HUES64 (cell line): ENCODE results near the gene CASZ1.

Source experiments
- H3K27ac ChIP-seq: 2 replicates; pipeline ENCODE4 v1.7.0; 2013; ENCODE audit warnings: low read depth, low read length, inconsistent platforms
- H3K27me3 ChIP-seq: 2 replicates; pipeline ENCODE4 v1.6.1; 2013; ENCODE audit warnings: mild to moderate bottlenecking, low read length; ENCODE audit not compliant: insufficient read depth
- H3K36me3 ChIP-seq: 2 replicates; pipeline ENCODE4 v1.6.1; 2013; ENCODE audit warnings: mild to moderate bottlenecking, low read length; ENCODE audit not compliant: insufficient read depth
- H3K4me1 ChIP-seq: 2 replicates; pipeline ENCODE4 v1.6.1; 2013; ENCODE audit warnings: mild to moderate bottlenecking, low read length, moderate library complexity; ENCODE audit not compliant: insufficient read depth
- H3K4me3 ChIP-seq: 2 replicates; pipeline ENCODE4 v1.5.1; 2013; ENCODE audit warnings: mild to moderate bottlenecking, low read length, moderate library complexity
- H3K9ac ChIP-seq: 2 replicates; pipeline ENCODE4 v1.6.1; 2013; ENCODE audit warnings: mild to moderate bottlenecking, low read depth, low read length
- H3K9me3 ChIP-seq: 2 replicates; pipeline ENCODE4 v1.6.1; 2013; ENCODE audit warnings: low read depth, low read length; ENCODE audit not compliant: insufficient read depth
- WGBS: fragments of 150-250, 120-280 bp; methylation state at CpG from one replicate; pipeline ENCODE4 v1.1.7; 2013; ENCODE audit warnings: missing lambda C conversion rate; 5-methylcytosine and 5-hydroxymethylcytosine counted together

The CASZ1 gene

DNA sequence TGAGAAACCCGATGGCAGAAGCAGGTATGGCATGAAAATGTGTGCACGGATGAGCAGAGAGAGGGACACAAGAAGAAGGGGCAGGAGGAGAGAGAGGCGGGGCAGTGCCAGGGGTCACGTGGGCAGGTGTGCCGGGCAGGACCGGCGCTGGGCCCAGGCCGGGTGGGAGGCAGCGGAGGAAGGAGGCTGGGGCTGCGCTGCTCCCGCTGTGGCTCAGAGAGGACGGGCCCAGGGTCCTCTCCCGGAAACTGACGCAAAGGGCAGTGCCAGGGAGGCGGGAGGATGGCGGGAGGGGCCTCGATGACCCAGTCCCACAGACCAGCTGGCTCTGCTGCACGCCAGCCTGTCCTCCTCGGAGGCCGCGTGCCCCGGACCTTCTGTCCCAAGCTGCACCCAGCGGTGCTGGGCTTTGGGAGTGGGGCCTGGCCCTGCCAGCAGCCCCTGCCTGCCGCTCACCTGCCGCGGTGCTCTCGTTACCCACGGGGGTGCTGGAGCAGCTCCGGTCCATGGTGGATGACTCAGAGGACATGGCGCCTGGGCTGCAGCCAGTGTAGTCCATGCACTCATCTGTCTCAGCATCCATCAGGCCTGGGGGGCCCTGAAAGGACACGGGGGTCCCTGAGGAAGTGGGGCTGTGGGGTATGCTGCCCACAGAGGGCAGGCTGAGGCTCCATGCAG is 153.9 kb downstream of the CASZ1 start:
- Histone ChIP-seq H3K4me1 (no peaks in the 10 kb centered on the region), H3K9me3 (no peaks in the 10 kb centered on the region), H3K27ac (no peak overlapping the region), H3K36me3 (no peaks in the 10 kb centered on the region), H3K27me3 (peaks cover 32% of the 10 kb centered on the region), H3K9ac (no peak overlapping the region), H3K4me3 (no peak overlapping the region)
- WGBS, result 89% methylated on average over 31 of the region's 31 CpGs

GRCh38 chr1:10641976-10642375 is 154.5 kb downstream of the CASZ1 start:
- Histone ChIP-seq H3K4me3 (no peak overlapping the region), H3K27ac (no peak overlapping the region), H3K9ac (no peak overlapping the region), H3K9me3 (no peaks in the 10 kb centered on the region), H3K36me3 (no peaks in the 10 kb centered on the region), H3K4me1 (no peaks in the 10 kb centered on the region), H3K27me3 (peaks cover 38% of the 10 kb centered on the region)
- 63% methylated on average over 23 of the region's 24 CpGs for WGBS

- no peaks in the 10 kb centered on the region for H3K4me1 ChIP-seq
- WGBS, result 87% methylated on average over 16 of the region's 16 CpGs
- peaks cover 40% of the 10 kb centered on the region for H3K27me3 ChIP-seq
- no peak overlapping the region for H3K9ac ChIP-seq
- no peaks in the 10 kb centered on the region for H3K36me3 ChIP-seq
- H3K9me3 ChIP-seq, result no peaks in the 10 kb centered on the region
- no peak overlapping the region for H3K27ac ChIP-seq
- H3K4me3 ChIP-seq, result no peak overlapping the region
These were observed 155.4 kb downstream of the CASZ1 start for GRCh38 chr1:10640843-10641553.

DNA sequence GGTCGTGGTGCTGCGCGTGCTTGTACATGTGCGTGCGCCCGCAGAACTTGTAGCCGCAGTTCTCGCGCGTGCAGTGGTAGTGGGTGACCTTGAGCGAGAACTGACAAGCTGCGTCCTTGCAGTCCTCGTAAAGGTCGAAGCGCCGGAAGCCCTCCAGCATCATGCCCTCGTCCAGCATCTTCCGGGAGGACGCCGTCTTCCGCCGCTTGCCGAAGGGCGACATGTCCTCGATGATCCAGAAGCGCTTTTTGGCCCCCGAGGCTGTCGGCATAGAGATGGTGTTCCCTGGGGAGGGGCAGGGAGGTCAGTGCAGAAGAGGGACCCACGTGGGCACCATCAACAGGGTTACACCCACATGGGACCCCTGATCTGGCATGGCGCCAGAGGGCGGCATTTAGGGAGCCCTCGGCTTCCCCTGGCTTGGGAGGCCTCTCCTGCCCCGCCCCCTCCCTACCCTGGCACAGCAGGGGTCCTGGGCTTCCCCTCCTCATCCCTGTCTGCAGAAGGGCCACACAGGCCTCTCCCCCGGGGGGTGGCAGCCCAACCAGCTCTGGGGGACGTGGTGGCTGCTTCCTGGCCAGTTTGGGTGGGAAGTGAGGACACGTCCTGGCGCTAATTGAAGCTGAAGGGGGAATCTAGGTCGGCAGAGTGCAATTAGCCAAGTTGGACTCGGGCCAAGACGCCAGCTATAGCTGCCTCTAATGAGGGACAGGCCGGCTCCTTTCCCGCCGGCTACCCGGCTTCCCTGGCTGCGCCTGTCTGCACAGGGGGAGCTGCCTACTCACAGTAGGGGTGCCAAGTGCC is 156.5 kb downstream of the CASZ1 start:
- Histone ChIP-seq H3K9me3 (no peaks in the 10 kb centered on the region), H3K27me3 (peaks cover 40% of the 10 kb centered on the region), H3K9ac (no peak overlapping the region), H3K4me3 (0 out of 2 replicates have a peak overlapping the region, but pooled peaks have one; percentile 40), H3K27ac (no peak overlapping the region), H3K36me3 (no peaks in the 10 kb centered on the region), H3K4me1 (no peaks in the 10 kb centered on the region)
- 82% methylated on average over 45 of the region's 45 CpGs for WGBS

- Histone ChIP-seq H3K9me3 (no peaks in the 10 kb centered on the region), H3K4me1 (no peaks in the 10 kb centered on the region), H3K36me3 (no peaks in the 10 kb centered on the region), H3K27me3 (peaks cover 40% of the 10 kb centered on the region), H3K9ac (no peak overlapping the region), H3K27ac (no peak overlapping the region), H3K4me3 (peak overlapping the region; percentile 48)
- 14% methylated on average over 108 of the region's 108 CpGs for whole genome bisulfite sequencing
These were observed 157.3 kb downstream of the CASZ1 start for GRCh38 chr1:10639011-10639774.

- H3K36me3 ChIP-seq, result no peaks in the 10 kb centered on the region
- no peak overlapping the region for H3K27ac ChIP-seq
- no peak overlapping the region for H3K9ac ChIP-seq
- H3K4me3 ChIP-seq, result peak overlapping the region; percentile 48
- no peaks in the 10 kb centered on the region for H3K4me1 ChIP-seq
- H3K9me3 ChIP-seq, result no peaks in the 10 kb centered on the region
- H3K27me3 ChIP-seq, result peaks cover 40% of the 10 kb centered on the region
- 1% methylated on average over 57 of the region's 57 CpGs for WGBS
These were observed 157.9 kb downstream of the CASZ1 start for GRCh38 chr1:10638559-10639005.

GRCh38 chr1:10637834-10638558 is 158.4 kb downstream of the CASZ1 start:
- Histone ChIP-seq H3K4me3 (peak overlapping the region; percentile 48), H3K36me3 (no peaks in the 10 kb centered on the region), H3K9me3 (no peaks in the 10 kb centered on the region), H3K27ac (no peak overlapping the region), H3K9ac (no peak overlapping the region), H3K27me3 (peaks cover 40% of the 10 kb centered on the region), H3K4me1 (0 out of 2 replicates have a peak, but pooled peaks cover under 1% of the 10 kb centered on the region)
- 32% methylated on average over 28 of the region's 29 CpGs for WGBS

GRCh38 chr1:10637400-10637799 is 159.0 kb downstream of the CASZ1 start:
- Histone ChIP-seq H3K27ac (no peak overlapping the region), H3K4me1 (peaks cover 7% of the 10 kb centered on the region)
- 83% methylated on average over 9 of the region's 9 CpGs for WGBS

DNA sequence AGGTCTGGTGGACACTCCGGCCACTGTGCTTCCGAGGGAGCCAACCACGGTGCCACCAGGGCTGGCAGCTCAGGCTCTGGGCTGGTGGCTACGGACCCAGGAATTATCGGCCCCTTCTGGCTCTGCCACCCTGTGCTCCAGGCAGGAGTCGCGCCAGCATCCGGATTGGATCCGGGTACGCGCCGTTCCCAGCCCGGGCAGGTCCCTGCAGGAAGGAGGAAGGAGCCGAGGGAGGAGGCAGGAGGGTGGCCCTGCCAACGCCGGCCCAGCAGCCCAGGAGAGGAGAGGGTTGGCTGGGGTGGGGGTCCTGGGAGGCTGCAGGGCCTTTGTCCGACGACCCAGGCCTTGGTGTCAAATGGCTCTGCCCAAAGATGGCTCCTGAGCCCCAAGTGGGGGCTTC is 160.5 kb downstream of the CASZ1 start:
- H3K9me3 ChIP-seq, result no peaks in the 10 kb centered on the region
- H3K27me3 ChIP-seq, result peaks cover 40% of the 10 kb centered on the region
- no peak overlapping the region for H3K4me3 ChIP-seq
- WGBS, result 93% methylated on average over 18 of the region's 18 CpGs
- H3K9ac ChIP-seq, result no peak overlapping the region
- peaks cover 16% of the 10 kb centered on the region for H3K4me1 ChIP-seq
- H3K36me3 ChIP-seq, result no peaks in the 10 kb centered on the region
- H3K27ac ChIP-seq, result no peak overlapping the region

More at GRCh38 chr1:10637400-10637799, 159.0 kb downstream of the CASZ1 start:
- H3K4me3 ChIP-seq, result no peak overlapping the region
- peaks cover 40% of the 10 kb centered on the region for H3K27me3 ChIP-seq
- no peaks in the 10 kb centered on the region for H3K9me3 ChIP-seq
- H3K9ac ChIP-seq, result no peak overlapping the region
- H3K36me3 ChIP-seq, result no peaks in the 10 kb centered on the region
